ENCODE measurements around the gene SPATA20.
A peak's percentile ranks its signal among the peaks of the same experiment; 100 is the strongest.

GRCh38 chr17:50534222-50534978 is 12.6 kb upstream of the SPATA20 start:
- TF ChIP-seq CTCF (IDR thresholded peaks at IDR 0.05; ENCODE audit: low read length) (peak; percentile 31), EZH2 (optimal IDR thresholded peaks at IDR 0.05; ENCODE audit: low read depth, low read length) (no peak)

Data from MM.1S (cell line).